Epithelial cell of proximal tubule (primary cell): ENCODE results near the gene ATG9B. TPM values are rescaled to one million over a fixed set of nuclear protein-coding genes. Genes with fewer than 3 reads are reported as not detected.

Experiments
- DNase-seq: peaks from one replicate; pipeline ENCODE4 v3.0.0-alpha.2; 2011; ENCODE audit warnings: low read depth
- H3K4me3 ChIP-seq: 2 replicates; pipeline ENCODE4 v1.5.1; 2011; ENCODE audit warnings: low read depth, mild to moderate bottlenecking, low read length
- total RNA-seq: library from RNA; depleted of rRNA; stranded (reverse); fragments of >200 nt; gene quantifications from 2 replicates; pipeline ENCODE4 v1.2.3, GENCODE V29; 2015
- TF ChIP-seq, protein P1 (sequence below): conservative IDR thresholded peaks from 2 replicates; pipeline ENCODE4 v1.5.1; 2012; ENCODE audit warnings: low read depth, mild to moderate bottlenecking, low read length

ATG9B gene
- total RNA-seq, 1 donor from 2014 or later: 1.1 TPM

DNA sequence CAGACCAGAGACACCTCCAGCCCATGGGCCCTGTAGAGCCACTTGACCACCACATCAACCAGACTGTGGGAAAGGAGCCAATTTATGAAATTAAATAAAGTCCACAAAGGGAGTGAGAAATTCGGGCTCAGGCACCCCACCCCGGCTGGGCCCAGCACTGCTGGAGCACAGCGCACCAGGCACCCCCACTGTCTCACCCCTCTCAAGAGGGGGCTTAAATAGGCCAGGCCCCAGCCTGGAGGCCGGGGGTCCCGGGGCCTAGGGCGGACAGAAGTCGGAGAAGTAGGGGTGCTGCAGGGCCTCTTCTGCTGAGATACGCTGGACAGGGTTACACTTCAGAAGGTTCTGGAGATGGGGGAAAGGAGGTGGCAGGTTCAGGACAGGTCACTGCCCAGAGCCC is 29.5 kb upstream of the ATG9B start:
- no peak overlapping the region for H3K4me3 ChIP-seq
- TF ChIP-seq, protein P1, sequence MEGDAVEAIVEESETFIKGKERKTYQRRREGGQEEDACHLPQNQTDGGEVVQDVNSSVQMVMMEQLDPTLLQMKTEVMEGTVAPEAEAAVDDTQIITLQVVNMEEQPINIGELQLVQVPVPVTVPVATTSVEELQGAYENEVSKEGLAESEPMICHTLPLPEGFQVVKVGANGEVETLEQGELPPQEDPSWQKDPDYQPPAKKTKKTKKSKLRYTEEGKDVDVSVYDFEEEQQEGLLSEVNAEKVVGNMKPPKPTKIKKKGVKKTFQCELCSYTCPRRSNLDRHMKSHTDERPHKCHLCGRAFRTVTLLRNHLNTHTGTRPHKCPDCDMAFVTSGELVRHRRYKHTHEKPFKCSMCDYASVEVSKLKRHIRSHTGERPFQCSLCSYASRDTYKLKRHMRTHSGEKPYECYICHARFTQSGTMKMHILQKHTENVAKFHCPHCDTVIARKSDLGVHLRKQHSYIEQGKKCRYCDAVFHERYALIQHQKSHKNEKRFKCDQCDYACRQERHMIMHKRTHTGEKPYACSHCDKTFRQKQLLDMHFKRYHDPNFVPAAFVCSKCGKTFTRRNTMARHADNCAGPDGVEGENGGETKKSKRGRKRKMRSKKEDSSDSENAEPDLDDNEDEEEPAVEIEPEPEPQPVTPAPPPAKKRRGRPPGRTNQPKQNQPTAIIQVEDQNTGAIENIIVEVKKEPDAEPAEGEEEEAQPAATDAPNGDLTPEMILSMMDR: no peak
- no peak for DNase-seq

DNA sequence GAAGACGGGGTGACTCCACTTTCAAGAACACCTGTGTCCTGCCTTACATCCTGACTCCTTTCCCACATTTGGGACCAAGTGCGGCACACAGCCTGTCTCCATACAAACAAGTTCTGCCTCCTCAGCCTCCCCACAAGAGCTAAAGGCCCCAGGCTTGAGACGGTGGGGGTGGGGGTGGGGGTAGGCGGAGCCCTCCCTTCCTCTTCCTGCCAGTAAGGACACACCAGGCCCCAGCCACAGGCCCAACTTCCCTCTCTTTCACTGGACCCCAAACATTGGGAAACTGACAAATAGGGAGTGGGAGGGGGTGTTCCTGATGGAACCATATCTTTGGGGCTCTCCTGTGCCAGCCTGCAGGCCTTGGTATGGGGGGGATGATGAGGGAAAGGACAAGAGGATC is 28.8 kb upstream of the ATG9B start:
- no peak overlapping the region for H3K4me3 ChIP-seq
- TF ChIP-seq, protein P1: no peak
- DNase-seq: no peak

DNA sequence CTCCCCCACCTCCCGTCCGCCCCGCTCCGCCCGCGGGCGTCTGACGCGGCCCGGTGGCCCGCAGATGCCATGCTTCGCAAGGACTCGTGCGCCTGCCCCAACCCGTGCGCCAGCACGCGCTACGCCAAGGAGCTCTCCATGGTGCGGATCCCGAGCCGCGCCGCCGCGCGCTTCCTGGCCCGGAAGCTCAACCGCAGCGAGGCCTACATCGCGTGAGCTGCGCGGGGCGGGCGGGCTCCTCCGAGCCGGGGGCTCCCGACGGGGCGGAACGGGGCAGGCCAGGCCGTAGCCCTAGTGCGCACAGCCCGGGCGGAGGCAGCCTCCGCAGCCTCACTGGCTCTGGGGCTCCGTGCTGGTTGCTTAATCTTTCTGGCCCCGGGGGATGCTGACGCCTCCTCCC is 26.8 kb upstream of the ATG9B start:
- no peak overlapping the region for H3K4me3 ChIP-seq
- TF ChIP-seq, protein P1: no peak
- no peak for DNase-seq

DNA sequence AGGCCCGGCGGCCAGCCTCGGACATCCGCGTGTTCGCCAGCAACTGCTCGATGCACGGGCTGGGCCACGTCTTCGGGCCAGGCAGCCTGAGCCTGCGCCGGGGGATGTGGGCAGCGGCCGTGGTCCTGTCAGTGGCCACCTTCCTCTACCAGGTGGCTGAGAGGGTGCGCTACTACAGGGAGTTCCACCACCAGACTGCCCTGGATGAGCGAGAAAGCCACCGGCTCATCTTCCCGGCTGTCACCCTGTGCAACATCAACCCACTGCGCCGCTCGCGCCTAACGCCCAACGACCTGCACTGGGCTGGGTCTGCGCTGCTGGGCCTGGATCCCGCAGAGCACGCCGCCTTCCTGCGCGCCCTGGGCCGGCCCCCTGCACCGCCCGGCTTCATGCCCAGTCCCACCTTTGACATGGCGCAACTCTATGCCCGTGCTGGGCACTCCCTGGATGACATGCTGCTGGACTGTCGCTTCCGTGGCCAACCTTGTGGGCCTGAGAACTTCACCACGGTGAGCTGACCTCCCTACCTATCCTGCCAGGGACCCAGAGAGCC is 24.7 kb upstream of the ATG9B start:
- no peak for DNase-seq
- H3K4me3 ChIP-seq: no peak overlapping the region
- TF ChIP-seq, protein P1: no peak

DNA sequence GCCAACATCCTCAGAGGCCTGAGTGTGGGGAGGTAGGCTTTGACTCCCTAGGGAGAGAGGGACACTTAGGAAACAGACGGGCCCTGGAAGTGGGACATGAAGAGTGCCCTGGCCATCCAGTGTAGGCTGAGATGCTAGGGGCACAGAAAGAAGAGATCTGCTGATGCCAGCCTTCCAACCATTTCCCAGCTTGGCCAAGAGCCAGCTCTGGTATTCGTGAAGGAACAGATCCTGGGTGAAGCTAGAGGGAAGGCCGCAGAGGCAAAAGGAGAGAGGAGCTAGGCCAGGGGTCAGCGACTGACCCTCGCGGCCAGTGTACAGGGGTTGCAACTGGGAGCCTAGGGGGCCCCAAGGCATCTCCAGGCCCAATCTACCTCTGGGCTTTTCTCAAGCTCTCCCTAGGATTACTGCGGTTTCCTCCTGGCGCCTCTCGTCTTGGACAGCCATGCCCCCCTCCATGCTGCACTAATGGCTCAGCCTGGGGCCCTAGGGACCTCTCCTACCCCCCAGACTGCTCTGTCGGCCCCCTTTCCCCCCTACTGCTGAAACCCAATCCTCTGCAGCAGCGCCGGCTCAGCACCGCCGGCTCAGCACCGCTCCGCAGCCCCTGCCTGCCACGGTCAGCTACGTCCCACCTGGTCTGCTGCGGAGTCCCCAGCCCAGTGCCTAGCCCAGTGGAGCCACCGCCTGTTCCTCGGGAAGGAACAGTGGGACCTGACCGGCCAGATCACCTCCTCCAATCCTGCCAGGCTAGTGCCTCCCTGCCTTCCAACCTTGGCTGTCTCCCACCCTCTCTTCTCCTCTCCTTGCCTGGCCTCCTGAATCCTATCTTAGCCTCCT is 23.9 kb upstream of the ATG9B start, which contains the start of gene ASIC3:
Gene ASIC3 (plus strand): TSS at position 556 of the 840 bp plus-strand sequence. CDS start 355 bp downstream, outside the sequence.
- no peak for DNase-seq
- no peak within 1 kb of the TSS for H3K4me3 ChIP-seq
- TF ChIP-seq, protein P1: no peak

DNA sequence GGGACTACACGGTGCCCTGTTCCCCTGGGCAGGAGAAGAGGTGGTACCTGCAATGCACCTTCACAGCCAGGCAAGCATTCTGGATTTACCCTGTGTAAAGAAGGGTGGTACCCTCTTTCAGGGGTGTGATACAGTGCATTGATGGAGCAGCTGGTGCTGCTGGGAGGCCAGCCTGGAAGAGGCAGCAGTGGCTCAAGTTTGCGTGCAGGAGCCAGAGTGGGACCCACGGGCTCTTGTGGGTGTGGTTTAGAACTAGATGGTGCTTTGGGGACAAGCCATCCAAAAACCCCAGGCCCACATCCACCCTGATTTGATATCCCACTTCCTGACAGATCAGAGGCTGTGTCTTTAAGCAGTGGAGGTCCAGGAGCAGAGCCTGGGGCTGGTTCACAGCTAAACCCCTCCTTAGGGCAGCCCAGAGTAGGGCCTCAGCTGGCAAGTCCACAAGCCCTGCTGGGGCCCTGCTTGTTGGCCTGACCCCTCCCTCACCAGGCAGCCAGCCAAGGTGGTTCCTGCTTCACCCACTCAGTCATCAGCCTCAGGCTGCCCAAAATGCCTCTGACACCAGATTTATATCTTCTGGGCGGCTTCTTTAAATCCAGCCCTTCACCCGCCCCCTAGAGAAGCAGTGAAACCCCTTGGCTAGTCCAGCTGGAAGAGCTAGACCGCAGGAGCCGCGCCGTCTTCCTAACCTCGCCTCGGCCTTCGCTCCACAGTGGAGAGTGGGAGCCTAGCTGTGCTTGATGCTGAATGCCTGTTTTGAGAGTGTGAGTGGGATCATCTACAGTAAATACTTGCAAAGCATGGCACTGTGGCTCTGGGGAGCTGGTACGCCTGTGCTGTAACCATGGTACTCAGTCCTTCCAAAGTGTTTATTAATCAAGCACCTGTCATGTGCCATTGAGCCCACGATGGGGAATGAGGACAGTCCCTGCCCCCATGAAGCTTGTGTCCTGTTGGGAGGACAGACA is 22.6 kb upstream of the ATG9B start:
- TF ChIP-seq, protein P1: no peak
- DNase-seq: no peak
- no peak overlapping the region for H3K4me3 ChIP-seq
